GM21526 (cell line): ENCODE measurements around the gene SOAT2.

ENCODE experiments used
- ATAC-seq: cut with Tn5 transposase; IDR thresholded peaks from one replicate; pipeline ENCODE4 v1.9.1; 2021; ENCODE audit warnings: moderate library complexity; ENCODE audit not compliant: unreplicated experiment, low FRiP score

SOAT2 gene

DNA sequence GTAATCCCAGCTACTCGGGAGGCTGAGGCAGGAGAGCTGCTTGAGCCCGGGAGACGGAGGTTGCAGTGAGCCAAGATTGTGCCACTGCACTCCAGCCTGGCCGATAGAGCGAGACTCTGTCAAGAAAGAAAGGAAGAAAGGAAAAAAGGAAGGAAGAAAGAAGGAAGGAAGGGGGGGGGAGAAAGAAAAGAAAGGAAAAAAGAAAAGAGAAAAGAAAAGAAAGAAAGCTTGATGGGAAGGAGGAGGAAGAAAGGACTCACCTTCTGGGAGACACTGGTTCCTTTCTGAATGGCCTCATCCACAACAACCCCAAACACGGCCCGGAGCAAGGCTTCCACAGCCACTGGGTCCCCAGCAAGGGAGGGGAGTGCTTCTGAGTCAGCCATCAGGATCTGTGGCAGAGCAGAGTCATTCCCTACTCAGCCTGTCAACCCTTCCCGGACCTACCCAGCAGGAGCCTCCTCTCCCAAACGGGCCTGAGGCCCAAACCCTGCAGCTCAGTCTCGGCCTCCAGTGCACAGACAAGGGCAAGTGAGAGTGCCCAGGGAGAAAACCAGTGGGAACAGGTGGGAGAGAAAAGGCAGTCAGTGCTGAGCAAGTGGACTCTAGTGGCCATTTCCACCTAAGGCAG lies 69.9 kb downstream of the SOAT2 start:
- no peak for ATAC-seq
